Activated CD4-positive, alpha-beta T cell treated with anti-CD3 and anti-CD28 coated beads for 48 hours (primary cell): ENCODE measurements around the gene IGSF3.
A peak's percentile ranks its signal among the peaks of the same experiment; 100 is the strongest.
"Not testable (repeated sequence)": the region's sequence is repeated elsewhere in the genome, so short reads cannot be mapped to it uniquely, and the experiment has no call there.

Experiments used
- DNase-seq: peaks from one replicate; pipeline ENCODE4 v3.0.0-alpha.2; 2020

Gene IGSF3

DNA sequence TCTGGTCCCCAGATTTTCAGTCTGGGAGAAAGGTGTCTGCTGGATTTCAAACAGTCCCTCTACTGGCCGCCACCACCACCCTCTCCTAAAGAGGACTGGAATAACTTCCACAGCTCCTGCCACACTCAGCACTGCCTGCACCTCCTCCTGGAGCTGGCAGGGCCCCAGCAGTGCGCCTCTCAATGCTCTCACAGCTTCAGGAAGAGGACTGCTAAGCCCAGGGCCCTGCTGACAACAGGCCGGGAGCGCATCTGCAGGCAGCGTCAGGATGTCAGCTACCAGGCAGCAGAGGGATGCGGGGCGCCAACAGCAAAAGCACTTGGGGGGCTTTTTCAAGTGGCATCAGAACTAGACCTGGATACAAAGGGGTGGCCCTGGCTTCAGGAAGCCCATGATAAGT lies 40.2 kb downstream of the IGSF3 start:
- not testable (repeated sequence) for DNase-seq

DNA sequence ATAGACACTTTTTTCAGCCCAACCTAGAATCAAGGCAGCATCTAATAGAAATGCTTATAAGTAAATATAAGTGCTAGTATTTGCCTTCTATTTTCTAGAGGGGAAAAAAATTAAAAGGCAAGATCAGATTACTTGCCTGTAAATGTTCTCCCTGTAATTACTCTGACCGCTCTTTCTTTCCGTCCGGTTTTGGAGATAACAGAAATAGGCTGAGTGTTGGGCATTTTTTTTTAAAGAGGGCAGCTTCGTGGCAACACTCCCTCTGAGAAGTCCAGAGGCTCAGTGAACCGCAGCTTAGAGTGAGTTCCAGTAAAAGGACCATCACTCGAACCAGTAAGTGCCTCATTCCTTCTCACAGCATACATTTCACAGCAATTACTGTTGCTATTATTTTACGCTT lies 40.6 kb downstream of the IGSF3 start:
- not testable (repeated sequence) for DNase-seq

DNA sequence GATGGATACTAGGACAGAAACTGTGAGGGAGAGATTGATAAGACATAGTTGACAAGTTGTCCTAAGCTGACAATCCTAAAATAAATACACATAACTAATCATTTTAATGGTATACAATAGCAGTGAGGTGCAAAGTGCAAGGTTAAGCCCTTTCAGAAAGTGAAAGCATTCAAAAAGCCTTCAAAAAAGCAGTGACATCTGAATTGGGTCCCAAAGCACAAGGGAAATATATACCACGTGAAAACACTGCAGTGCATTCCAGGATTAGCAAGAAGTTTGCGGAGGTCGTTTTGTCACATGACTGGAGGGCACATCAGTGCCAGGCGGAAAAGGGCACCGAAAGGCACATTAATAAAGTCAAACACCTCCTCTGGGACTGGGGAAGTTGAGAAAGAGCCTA lies 42.4 kb downstream of the IGSF3 start:
- DNase-seq: not testable (repeated sequence)

DNA sequence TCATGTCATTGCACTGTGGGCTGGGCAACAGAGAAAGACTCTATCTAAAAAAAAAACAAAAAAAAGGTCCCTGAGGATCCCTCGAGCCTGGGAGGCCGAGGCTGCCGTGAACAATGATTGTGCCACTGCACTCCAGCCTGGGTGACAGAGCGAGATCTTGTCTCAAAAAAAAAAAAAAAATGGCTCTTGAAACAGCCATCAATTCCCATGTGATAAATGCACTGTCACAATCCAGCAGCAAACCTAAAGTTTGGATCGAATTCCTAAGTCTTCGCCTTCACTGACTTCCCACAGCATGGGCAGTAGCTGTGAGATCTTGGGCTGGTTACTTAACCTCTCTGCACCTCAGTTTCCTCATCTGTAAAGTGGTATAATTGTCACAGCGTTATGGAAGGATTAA lies 43.5 kb downstream of the IGSF3 start:
- no peak for DNase-seq

DNA sequence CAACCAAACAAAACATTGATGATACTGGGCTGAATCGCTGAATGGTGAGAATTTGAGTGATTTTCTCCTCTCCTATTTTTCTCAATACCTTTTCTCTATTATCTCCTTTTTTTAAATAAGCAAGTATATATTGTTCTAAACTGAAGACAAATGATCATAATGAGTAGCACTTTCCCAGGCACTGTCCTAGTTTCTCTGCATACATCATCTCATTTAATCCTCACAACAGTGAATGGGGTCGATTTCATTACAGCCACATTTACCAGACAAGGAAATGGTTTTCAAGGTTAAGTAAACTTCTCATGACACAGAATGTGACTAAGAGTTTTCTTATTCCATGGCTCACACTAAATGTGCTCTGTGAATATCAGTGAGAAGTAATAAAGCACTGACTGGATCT lies 45.0 kb downstream of the IGSF3 start:
- DNase-seq: not testable (repeated sequence)

DNA sequence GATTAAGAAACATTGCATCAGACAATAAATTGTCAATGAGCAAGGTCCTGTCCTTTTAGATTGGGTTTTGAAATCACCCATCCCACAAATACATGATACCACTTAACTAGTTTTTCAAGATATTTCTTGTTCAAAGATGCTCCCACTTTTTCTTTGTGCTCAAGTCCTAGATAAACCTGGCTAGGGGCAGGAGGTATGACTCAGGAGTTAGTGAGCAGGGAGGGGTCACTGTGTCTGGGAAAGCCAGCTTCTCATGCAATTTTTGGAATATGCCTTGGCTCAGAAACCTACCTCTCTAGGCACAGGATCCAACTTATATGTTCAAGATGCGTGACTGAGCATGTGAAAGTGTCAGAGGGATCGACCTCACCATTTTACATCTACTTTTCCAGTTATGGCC lies 45.8 kb downstream of the IGSF3 start:
- not testable (repeated sequence) for DNase-seq

DNA sequence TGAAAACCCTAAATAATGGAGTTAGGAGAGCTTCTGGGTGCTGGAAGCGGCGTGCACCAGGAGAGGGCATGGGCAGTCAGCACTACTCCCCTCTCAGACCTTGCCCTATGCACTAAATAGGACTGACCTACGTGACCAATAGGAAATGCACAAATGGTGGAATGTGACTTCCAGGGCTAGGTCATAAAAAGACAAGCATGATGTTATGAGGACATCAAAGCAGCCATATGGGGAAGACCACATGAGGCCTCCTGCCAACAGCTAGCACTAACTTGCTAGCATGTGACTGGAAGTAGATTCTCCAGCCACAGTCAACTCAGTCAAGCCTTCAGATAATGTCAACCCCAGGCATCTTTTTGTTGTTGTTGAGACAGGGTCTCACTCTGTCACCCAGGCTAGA lies 47.1 kb downstream of the IGSF3 start:
- not testable (repeated sequence) for DNase-seq

DNA sequence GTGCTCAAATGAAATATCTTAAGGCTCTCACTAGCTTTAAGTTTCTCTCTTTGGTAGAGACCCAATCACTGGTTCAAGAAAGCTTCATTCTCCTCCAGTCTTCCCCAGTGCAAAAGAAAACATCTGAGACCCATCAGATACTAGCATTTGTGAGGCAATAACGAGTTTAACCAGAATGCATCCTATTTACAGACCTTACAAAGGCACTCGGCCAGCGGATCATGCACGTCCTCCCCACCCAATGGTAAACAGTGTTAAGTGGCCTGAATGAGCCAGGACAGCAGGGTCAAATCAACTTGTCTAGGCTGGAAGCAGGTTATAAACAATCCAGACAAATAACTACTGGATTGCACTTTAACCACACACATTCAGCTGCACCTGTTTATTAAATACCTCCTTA lies 48.4 kb downstream of the IGSF3 start:
- not testable (repeated sequence) for DNase-seq

DNA sequence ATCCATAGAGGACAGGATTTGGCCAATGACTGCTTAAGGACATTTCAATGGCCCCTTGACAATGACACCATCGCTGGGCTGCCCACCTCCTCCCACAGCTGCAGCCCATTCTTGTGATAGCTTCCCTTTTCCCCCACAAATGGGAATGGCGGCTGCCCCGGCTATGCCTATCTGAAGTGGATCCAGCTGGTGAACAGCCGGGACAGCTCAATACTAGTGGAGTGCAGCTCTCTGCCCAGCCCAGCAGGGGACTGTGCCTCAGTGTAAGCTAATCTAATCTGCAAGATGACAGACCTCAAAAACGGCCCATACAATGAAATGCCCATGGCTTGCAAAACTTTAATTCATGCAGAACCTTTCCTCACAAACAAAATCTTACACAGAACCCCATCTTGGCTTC lies 49.7 kb downstream of the IGSF3 start:
- not testable (repeated sequence) for DNase-seq

DNA sequence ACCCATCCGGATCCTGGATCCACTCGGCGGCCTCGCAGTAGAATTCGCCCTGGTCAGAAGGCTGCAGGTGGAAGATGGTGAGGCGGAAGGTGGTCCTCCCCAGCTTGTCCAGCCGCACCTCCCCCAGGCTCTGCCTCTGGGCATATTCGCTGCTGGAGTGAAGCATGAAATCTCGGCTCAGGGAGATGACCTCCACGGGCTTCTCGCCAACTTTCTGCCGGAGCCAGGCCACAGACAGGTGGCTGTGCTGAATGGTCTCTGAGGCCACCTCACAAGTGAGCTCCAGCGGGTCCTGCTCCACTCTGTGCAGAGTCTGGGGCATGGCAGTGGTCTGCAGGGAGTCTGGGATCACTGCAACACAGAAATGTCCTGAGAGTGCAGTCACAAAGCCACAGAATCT lies 53.7 kb downstream of the IGSF3 start:
- not testable (repeated sequence) for DNase-seq

DNA sequence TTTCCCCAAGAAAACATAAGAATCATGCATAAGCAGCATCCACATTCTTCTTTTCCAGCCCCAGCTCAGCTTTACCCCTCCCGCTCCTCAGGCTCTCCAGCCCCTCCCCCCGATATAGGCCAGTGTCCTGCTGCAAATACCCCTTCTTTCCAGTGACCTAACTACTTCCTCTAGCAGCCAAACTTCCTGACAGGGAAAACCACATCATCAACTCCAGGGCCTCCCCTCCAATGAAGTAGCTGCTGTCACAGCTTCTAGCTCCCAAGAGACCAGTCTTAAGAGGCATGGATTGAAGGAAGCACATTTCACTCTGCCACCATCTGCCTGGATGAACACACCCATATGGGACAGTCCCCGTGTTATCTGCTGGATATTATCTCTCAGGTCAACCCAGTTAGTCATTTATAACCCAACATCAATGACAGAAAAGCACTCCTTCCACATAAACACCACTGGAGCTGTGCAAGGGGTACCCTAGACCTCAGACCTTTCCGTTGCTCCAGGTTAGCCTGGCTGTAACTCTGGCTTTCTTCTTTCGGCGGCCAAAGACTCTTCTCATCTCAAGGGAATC lies 57.6 kb downstream of the IGSF3 start:
- DNase-seq: not testable (repeated sequence)

DNA sequence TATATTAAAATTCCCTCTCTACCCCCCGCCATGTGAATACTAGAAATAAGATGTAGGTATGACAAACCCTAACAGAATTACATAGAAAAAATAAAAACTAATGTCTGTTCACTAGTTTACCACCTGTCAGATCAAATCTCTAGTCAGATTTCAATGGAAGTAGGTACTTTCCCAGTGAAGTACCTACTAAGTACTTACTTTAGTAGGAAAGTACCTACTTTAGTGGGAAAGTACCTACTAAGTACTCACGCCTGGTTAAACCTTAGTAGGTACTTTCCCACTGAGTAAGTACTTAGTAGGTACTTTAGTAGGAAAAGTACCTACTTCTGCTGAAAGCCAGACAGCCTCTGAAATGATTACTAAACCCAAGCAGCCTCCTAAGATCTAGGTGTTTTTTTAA lies 58.7 kb downstream of the IGSF3 start:
- DNase-seq: not testable (repeated sequence)

DNA sequence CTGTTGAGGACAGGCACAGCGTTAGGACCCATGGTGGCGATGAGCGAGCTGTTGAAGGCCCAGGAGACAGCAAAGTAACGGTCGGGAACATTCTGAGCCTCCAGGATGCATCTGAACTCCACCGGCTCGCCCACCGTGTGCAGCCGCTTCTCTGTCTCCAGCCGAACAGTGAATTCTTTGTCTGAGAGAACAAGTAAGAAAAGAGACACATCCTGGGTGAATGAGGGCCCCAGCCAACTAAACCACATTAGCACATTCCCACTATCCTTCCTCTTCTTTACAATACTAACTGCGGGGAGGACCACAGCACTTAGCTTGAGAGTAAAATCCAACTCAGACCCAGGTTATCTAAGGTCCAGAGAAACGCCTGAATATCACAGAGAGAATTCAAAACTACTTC lies 59.4 kb downstream of the IGSF3 start:
- not testable (repeated sequence) for DNase-seq

DNA sequence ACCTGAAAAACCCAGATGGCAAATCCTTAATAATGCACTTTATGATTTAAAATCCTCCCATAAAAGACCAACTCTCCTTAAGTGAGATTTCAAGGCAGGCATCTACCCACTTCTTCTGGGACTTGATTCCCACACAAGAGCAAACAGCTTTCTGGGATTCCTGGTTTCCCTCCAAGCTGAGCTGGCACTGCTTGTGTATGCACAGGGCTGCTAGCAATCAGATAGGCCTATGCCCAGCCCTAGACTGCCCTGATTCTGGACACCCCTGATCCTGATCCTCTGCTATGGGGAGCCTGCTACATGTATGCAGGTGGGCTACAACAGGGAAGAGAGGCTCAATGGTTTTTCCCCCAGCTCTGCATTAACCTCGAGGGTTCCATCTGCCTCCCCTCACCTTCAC lies 60.1 kb downstream of the IGSF3 start:
- DNase-seq: not testable (repeated sequence)

DNA sequence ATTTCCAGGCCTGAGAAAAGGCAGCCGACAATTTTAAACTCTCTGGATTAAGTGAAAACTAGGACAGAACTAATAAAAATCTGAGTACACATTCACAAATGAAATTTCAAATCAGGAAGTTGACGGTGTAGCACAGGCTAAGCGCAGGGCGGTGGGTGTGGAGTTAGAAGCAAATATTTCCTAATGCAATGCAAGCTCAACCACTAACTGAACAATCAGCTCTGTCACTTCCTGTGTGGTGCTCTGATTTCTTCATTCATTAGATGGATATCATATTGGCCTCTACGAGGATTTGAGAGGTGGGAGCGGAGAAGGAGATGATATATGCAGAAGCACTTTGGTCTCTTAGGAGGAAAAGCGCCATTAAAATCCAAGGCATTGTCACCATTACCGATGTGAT lies 61.5 kb downstream of the IGSF3 start:
- not testable (repeated sequence) for DNase-seq

DNA sequence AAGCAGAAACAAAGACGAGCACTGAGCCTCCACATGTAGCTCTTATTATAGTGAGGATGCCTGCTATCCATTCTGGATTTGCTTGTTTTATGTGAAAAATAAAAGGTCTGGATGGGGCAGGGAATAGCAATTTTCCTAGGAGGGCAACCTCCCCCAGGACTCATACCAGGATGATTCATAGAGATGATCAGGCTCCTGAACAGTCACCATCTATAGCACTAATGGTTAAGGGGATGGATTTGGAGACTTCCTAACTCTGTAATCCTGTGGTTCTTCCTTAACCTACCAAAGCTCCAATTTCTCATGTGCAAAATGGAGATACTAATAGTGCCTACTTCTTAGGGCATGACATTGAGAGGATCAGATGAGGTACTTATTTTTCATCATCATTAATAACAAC lies 62.2 kb downstream of the IGSF3 start:
- no peak for DNase-seq

DNA sequence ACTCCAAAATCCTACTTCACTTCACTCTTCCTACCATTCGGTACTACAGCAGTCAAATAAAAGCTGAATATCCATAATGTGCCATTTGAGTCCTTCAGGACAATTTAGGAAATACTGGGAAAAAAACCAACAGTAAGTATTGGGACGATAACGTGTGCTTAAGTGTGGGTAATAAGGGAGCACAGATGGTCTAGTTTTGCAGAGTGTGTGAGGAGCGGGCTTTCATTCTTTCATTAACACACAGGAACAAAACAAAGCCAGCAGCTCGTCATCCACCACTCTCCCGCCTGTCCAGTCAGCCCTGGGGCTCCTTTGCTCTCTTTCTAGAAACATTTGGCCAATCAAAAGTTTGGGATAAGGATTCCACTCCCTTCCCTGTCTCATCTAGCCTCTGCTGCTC lies 63.1 kb downstream of the IGSF3 start:
- not testable (repeated sequence) for DNase-seq

DNA sequence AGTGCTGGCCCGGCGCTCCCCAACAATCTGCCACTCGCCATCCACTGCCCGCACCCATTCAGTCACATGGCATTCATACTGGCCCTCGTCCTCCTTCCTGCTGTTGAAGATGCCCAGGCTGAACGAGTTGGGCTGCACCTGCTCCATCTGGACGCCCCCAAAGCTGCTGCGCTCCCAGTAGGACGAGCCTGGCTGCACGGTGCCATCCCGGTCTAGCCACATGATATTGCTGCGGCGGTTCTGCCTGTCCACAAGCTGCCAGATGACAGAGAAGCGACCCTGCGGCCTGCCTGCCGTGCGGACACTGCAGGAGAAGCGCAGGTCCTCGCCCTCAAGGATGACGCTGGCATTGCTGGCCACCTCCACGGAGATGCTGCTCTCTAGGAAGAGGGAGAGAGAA lies 63.9 kb downstream of the IGSF3 start:
- DNase-seq: not testable (repeated sequence)

DNA sequence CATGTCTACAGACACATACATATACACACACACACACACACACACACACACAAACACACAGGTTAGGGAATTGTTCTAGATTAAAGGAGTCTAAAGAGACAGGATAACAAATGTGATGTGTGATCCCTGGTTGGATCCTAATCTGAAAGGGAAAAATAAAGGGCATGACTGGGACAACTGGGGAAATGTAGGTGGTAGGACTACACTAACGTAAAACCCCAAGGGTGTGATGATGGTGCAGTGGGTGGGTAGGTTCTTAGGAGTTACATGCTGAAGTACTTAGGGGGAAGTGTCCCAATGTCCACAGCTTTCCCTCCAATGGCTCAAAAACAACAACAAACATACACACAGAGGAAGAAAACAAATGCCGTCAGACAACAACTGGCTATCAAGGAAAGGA lies 68.2 kb downstream of the IGSF3 start:
- not testable (repeated sequence) for DNase-seq

DNA sequence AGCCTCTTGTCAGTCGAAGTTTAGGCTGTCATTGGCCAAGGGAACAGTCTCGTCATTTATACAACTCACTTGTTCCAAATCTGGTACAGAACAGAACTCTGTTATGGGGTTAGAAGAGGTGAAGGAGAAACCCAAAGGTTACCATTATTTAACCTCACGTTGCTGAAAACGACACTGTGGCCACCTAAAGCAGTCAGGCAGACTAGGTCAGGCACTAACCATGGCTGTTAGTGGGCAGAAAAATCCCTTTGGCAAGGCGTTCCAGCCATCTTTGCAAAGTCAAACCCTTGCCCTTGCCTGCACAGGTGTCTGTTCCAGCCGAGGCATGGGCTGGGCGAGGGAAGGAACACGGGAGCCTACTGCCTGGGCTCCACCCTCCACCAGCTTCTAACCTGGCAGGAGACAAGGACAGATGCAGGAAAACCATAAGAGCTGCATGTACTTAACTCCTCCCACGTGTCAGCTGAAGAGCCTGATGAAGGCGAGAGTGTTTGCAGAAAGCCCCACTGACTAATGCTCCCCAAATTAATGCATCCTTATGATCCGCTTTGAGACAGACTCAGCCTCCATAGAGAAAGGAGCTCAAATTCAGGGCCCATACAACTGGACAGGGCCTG lies 69.0 kb downstream of the IGSF3 start:
- not testable (repeated sequence) for DNase-seq

DNA sequence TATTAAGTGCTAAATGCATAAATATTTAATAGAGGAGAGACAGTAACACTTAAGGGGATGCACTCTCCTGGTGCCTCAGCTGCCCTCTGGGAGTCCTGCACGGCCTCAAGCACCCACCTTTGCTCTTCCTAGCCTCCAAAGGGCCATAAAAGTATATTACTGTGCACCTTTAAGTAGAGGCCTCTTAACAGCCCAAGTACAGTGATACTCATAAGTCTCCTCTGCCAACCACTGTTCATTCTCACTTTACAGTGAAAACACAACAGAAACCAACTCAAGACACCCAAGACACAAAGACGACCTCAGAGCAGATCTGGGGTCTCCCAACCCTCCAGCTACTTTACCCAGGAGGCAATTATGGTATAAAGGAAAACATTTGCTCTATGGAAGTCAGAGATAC lies 70.1 kb downstream of the IGSF3 start:
- not testable (repeated sequence) for DNase-seq

DNA sequence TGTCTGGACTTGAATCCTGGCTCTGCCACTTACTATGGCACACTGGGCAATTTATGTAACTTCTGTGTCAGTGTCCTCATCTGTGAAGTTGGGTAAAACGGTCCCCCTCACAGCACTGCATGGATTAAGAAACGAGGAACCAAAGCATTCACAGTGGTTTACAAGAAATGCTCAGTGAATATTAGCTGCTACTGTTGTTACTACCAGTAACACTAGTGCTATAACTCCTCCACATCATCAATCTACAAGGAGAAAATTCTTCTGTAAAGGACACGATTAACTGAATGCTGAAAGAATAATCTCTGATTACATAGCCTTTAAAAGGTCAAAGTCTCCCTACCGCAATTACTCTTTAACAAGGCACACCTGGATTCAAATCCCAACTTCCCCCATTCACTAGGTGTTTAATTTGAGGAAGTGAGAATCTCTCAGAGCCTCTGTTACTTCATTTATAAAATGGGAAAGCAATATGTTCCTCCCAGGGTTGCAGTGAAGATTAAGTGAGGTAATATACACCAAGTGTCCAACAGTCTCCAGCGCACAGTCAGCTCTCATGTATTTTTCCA lies 70.7 kb downstream of the IGSF3 start:
- not testable (repeated sequence) for DNase-seq

DNA sequence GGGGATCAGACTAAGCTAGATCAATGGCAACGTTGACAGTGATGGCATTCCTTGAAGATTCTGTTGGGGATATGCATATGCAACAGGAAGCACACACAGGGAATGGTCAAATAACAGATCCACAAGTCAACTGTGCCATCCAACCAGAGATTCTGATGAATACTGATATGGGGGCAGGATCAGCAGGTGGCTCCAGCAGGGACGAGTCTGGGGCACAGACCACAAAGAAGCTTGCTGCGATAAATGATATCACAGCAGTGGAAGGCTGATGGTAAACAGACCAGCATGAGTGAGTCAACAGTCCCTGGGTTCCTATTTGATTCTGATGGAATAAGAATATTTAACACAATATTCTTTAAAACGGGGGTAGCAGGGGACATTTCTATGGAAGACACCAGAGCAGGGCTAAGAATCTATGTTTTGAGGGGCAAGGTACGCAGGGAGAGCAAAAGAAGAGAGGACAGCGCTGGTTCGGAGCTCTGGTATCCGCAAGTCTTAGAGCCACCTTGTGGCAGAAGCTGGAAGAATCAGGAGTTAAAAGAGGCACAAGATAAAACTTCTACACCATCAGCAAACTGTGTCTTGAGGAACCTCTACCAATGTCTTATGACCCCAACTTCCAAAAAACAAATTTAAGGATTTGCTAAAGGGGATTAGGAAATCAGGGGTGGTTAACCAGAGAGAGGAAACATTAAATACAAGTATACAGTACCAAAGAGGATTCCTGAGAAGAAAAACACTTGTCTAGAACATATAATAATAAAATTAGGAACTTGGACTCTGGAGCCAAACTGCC lies 71.4 kb downstream of the IGSF3 start:
- DNase-seq: peak; percentile 50
